Muscle of leg (tissue), 11 donors: ENCODE results near the gene FBXO31. TPM values are rescaled to one million over a fixed set of nuclear protein-coding genes. Genes with fewer than 3 reads are reported as not detected.

Experiments
- DNase-seq: peaks from one replicate; pipeline ENCODE4 v3.0.0; 2013
- H3K27ac ChIP-seq: one replicate; pipeline ENCODE4 v1.5.1; 2013; ENCODE audit warnings: mild to moderate bottlenecking, low read length, control low read depth
- H3K27me3 ChIP-seq: one replicate; pipeline ENCODE4 v1.6.1; 2013; ENCODE audit warnings: low read length; ENCODE audit not compliant: control insufficient read depth, insufficient read depth
- H3K36me3 ChIP-seq: one replicate; pipeline ENCODE4 v1.6.1; 2013; ENCODE audit warnings: low read length; ENCODE audit not compliant: control insufficient read depth, insufficient read depth
- H3K4me1 ChIP-seq: one replicate; pipeline ENCODE4 v1.6.1; 2013; ENCODE audit warnings: low read length; ENCODE audit not compliant: control insufficient read depth, insufficient read depth
- H3K4me3 ChIP-seq: one replicate; pipeline ENCODE4 v1.5.1; 2013; ENCODE audit warnings: low read length, control low read depth
- H3K9me3 ChIP-seq: replicated peaks from 2 replicates; pipeline ENCODE4 v1.6.1; 2013; ENCODE audit warnings: low read depth, low read length; ENCODE audit not compliant: control insufficient read depth
- WGBS: methylation state at CpG from one replicate; pipeline ENCODE4 v1.1.5; 2013; ENCODE audit warnings: missing lambda C conversion rate; ENCODE audit not compliant: insufficient coverage; 5-methylcytosine and 5-hydroxymethylcytosine counted together
- polyA plus RNA-seq, 8 donors: library from polyadenylated mRNA; unstranded; fragments of 120-200 nt; gene quantifications; one replicate each; pipeline versions ENCODE4 v1.2.1 to v1.2.3, GENCODE V29; 2013; ENCODE audit warnings: inconsistent platforms in 1 of 8, low replicate concordance in 1 of 8; ENCODE audit not compliant: insufficient read length in 8 of 8, insufficient read depth in 1 of 8
- total RNA-seq: library from RNA; stranded (reverse); fragments of 120-200 nt; gene quantifications from one replicate; pipeline ENCODE4 v1.2.4, GENCODE V29; 2013

FBXO31 gene
- total and polyA plus RNA-seq, 9 donors, result 19.4 to 32.0 (median 27.0) TPM

GRCh38 chr16:87322360-87322759, 61.2 kb downstream of the FBXO31 start:
- WGBS, result 87% methylated on average over 5 of the region's 9 CpGs

DNA sequence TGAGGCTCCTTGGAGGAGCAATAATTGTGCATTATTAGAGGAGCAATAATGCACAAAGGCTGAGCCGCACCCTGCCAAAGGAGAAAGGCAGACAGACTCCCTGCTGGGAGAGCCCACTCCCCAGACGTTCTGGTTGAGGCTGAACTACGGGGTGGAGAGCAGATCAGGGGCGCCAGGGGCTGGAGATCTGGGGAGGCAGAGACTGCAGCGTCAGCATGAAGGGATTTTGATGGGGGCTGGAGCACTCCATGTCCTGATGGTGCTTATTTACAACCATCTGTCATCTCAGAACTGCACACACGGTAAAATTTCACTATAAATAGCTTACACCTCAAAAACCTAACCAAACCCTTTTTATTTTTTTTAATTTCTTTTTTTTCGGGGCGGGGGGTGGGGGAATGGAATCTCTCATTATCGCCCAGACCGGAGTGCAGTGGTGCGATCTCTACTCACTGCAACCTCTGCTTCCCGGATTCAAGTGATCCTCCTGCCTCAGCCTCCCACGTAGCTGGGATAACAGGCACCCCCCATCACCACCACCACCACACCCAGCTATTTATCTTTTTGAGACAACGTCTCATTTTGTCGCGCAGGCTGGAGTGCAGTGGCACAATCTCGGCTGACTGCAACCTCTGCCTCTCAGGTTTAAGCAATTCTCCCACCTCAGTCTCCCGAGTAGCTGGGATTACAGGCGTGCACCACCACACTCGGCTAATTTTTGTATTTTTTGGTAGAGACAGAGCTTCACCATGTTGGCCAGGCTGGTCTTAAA, 62.1 kb downstream of the FBXO31 start:
- Histone ChIP-seq H3K4me3 (no peak overlapping the region), H3K36me3 (no peaks in the 10 kb centered on the region), H3K27ac (no peak overlapping the region), H3K4me1 (peaks cover 19% of the 10 kb centered on the region), H3K9me3 (no peaks in the 10 kb centered on the region), H3K27me3 (no peaks in the 10 kb centered on the region)
- 88% methylated on average over 6 of the region's 20 CpGs for WGBS
- DNase-seq, result no peak

More at GRCh38 chr16:87322360-87322759, 61.2 kb downstream of the FBXO31 start:
- H3K4me3 ChIP-seq, result no peak overlapping the region
- H3K27me3 ChIP-seq, result no peaks in the 10 kb centered on the region
- no peak for DNase-seq
- no peaks in the 10 kb centered on the region for H3K9me3 ChIP-seq
- H3K4me1 ChIP-seq, result peaks cover 15% of the 10 kb centered on the region
- no peak overlapping the region for H3K27ac ChIP-seq
- H3K36me3 ChIP-seq, result no peaks in the 10 kb centered on the region

GRCh38 chr16:87320510-87321227, 62.9 kb downstream of the FBXO31 start:
- no peak overlapping the region for H3K4me3 ChIP-seq
- no peak for DNase-seq
- no peak overlapping the region for H3K27ac ChIP-seq
- 93% methylated on average over 9 of the region's 12 CpGs for WGBS
- no peaks in the 10 kb centered on the region for H3K9me3 ChIP-seq
- no peaks in the 10 kb centered on the region for H3K36me3 ChIP-seq
- no peaks in the 10 kb centered on the region for H3K27me3 ChIP-seq
- peaks cover 20% of the 10 kb centered on the region for H3K4me1 ChIP-seq

DNA sequence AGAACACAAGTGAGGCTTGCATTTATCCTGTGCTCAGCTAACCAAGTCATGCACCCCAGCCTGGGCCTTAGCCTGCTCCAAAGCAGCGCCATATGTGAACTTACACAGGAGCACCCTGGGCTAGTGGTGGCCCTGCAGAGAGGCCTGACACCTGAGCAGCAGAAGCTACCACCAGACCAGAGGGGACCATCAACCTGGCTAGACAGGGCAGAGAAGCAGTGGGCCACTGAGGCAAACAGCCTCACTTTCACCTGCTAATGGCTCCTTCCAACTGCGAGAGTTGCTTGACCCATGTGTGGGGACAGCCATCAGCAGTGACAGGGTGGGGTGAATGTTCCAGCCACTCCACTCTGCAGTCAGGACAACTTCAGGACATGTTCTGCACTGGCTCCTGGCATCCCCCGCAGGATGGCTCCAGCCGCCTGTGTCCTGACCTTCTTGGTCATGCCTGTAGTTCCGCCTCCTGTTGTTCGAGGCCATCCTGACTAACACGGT, 63.5 kb downstream of the FBXO31 start:
- no peak for DNase-seq
- H3K27ac ChIP-seq, result no peak overlapping the region
- no peaks in the 10 kb centered on the region for H3K27me3 ChIP-seq
- H3K4me1 ChIP-seq, result peaks cover 20% of the 10 kb centered on the region
- no peak overlapping the region for H3K4me3 ChIP-seq
- H3K9me3 ChIP-seq, result no peaks in the 10 kb centered on the region
- WGBS, result 82% methylated on average over 6 of the region's 7 CpGs
- no peaks in the 10 kb centered on the region for H3K36me3 ChIP-seq

- no peaks in the 10 kb centered on the region for H3K36me3 ChIP-seq
- H3K9me3 ChIP-seq, result no peaks in the 10 kb centered on the region
- peaks cover 13% of the 10 kb centered on the region for H3K4me1 ChIP-seq
- H3K4me3 ChIP-seq, result no peak overlapping the region
- no peaks in the 10 kb centered on the region for H3K27me3 ChIP-seq
- DNase-seq, result no peak
- no peak overlapping the region for H3K27ac ChIP-seq
These were observed 64.6 kb downstream of the FBXO31 start for GRCh38 chr16:87319011-87319410.

DNA sequence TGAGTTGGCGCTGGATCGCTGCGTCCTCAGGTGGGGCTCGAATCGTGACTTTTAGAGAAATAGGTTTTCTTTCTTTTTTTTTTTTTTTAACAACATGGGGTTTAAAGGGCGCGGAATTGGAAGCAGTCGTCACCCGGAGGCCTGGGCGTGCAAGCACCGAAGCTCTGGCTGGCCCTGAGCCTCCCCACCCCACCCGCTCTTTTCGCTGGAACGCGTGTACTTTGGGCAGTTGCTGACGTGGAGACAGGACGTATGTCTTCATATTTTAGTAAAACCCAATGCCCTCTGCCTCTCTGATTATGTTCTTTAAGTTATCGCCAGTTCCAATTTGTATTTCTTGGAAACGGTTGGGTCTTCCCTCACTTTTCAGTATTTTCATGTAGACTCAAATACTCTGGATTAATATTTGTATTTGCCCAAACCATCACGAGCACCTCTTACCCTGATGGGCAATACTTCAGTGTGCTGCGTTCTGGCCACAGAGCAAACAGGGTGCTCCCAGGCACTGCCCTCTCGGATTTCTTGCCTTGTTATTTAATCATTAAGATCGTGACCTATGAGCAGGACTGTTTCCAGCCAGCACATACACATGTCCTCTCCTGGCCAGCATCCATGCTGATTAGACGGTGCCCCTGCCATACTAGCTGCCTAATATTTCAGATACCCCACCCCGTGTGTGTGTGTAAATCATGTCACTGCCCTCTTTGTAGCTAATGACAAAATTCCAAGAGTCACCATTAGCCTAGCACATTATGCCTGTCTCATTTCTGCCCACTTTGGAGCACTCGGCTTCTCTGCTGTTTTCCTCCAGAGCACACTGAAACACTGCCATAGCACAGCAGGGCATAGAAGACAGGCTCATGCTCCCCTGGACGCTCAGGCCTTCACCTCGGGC, 65.6 kb downstream of the FBXO31 start:
- no peaks in the 10 kb centered on the region for H3K9me3 ChIP-seq
- H3K36me3 ChIP-seq, result no peaks in the 10 kb centered on the region
- peak overlapping the region; percentile 94 for H3K27ac ChIP-seq
- DNase-seq, result peak; percentile 77
- H3K4me3 ChIP-seq, result peak overlapping the region; percentile 94
- 17% methylated on average over 8 of the region's 28 CpGs for WGBS
- H3K27me3 ChIP-seq, result no peaks in the 10 kb centered on the region
- H3K4me1 ChIP-seq, result peaks cover 13% of the 10 kb centered on the region

- no peaks in the 10 kb centered on the region for H3K9me3 ChIP-seq
- H3K27ac ChIP-seq, result peak within 1 kb of the TSS; percentile 94
- peak within 1 kb of the TSS; percentile 94 for H3K4me3 ChIP-seq
- no peaks in the 10 kb centered on the region for H3K27me3 ChIP-seq
- H3K36me3 ChIP-seq, result no peaks in the 10 kb centered on the region
- peaks cover 13% of the 10 kb centered on the region for H3K4me1 ChIP-seq
- peak; percentile 99 for DNase-seq
- WGBS, result under 1% methylated on average over 57 of the region's 64 CpGs
These were observed 66.4 kb downstream of the FBXO31 start, which contains the start of gene C16orf95 for GRCh38 chr16:87316923-87317749. Gene C16orf95 (minus strand): TSS chr16:87317392. CDS start chr16:87317242, 150 bp downstream.

DNA sequence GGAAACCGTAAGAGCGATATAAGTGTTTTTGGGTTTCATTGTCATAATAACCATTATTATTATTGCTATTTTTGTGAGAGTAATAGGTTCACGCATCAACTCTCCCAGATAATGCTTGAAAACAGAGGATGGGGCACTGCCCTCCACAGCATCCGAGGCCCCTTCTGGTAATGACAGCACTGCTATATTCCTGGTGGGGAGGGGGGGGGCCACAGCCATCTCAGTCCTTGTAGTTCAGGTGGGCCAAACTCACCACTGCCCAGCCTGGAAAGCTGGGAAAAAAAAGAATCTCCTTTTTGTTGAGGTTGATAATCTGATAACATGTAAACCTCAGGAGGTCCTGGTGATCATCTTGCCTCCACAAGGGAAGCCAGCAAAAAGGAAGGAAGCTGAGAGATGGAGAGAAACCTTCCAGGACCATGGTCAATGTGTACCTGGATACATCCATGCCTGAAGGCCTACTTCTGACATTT, 67.1 kb downstream of the FBXO31 start:
- DNase-seq, result no peak
- 100% methylated on average over 1 of the region's 4 CpGs for WGBS
- H3K27me3 ChIP-seq, result no peaks in the 10 kb centered on the region
- peak overlapping the region; percentile 94 for H3K27ac ChIP-seq
- H3K9me3 ChIP-seq, result no peaks in the 10 kb centered on the region
- no peaks in the 10 kb centered on the region for H3K36me3 ChIP-seq
- H3K4me1 ChIP-seq, result peaks cover 13% of the 10 kb centered on the region
- peak overlapping the region; percentile 94 for H3K4me3 ChIP-seq

- 86% methylated on average over 10 of the region's 10 CpGs for WGBS
- DNase-seq, result no peak
These were observed 68.6 kb downstream of the FBXO31 start for GRCh38 chr16:87314990-87315420.

More at GRCh38 chr16:87314990-87315420, 68.6 kb downstream of the FBXO31 start:
- no peak overlapping the region for H3K27ac ChIP-seq
- H3K36me3 ChIP-seq, result no peaks in the 10 kb centered on the region
- H3K4me3 ChIP-seq, result no peak overlapping the region
- H3K9me3 ChIP-seq, result no peaks in the 10 kb centered on the region
- no peaks in the 10 kb centered on the region for H3K27me3 ChIP-seq
- H3K4me1 ChIP-seq, result peaks cover 13% of the 10 kb centered on the region
